ENCODE measurements around the gene TMEM185B. TPM values are rescaled to one million over a fixed set of nuclear protein-coding genes. Genes with fewer than 3 reads are reported as not detected.

The TMEM185B gene
- total RNA-seq, 2 donors from 2014 or later, result 24.0 to 36.0 TPM

DNA sequence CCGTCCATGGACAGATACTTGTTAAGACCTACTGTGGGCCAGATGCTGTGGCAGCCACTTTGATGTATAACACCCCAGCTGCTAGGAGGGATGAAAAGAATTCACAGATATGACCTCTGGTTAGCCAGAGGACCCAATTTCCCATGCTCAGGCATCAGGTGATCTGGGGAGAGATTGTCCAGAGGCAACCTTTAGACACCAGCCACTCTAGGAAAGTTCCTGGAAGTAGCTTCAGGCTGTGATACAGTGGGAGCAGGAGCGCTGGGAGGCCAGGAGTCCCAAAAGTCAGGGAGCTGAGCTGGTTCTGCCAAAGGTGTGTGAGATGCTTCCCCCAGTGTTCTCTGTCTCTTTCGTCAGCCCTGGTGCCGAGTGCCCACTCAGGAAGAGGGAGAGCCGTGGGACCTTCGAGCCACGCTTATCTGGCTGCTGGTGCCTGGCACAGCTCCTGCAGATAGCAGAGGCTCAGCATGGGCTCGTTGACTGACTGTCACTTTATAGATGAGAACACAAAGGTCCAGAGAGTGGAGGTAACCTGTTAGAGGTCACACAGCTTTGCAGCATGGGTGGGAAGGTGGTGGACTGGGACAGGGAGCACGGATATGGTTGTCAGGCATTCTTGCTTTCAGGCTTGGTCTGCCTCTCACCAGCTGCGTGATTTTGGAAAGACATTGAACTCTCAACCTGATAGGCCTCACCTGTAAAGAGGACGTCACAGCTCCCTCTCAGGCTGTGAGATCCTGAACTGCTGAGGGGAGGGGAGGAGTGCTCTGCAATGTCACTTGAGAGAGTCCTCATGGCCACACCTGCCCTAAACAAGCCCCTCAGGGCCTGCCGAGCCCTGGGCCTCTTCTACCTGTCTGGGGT, 21.7 kb upstream of the TMEM185B start:
- TF ChIP-seq, protein P1, sequence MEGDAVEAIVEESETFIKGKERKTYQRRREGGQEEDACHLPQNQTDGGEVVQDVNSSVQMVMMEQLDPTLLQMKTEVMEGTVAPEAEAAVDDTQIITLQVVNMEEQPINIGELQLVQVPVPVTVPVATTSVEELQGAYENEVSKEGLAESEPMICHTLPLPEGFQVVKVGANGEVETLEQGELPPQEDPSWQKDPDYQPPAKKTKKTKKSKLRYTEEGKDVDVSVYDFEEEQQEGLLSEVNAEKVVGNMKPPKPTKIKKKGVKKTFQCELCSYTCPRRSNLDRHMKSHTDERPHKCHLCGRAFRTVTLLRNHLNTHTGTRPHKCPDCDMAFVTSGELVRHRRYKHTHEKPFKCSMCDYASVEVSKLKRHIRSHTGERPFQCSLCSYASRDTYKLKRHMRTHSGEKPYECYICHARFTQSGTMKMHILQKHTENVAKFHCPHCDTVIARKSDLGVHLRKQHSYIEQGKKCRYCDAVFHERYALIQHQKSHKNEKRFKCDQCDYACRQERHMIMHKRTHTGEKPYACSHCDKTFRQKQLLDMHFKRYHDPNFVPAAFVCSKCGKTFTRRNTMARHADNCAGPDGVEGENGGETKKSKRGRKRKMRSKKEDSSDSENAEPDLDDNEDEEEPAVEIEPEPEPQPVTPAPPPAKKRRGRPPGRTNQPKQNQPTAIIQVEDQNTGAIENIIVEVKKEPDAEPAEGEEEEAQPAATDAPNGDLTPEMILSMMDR (IDR thresholded peaks at IDR 0.05), result no peak
- Histone ChIP-seq H3K27me3 (replicated peaks; ENCODE audit: insufficient read depth) (no peaks in the 10 kb centered on the region), H3K4me3 (no peak overlapping the region), H3K4me1 (ENCODE audit: control insufficient read depth in 1 of 2, low read depth in 2 of 2) (peaks cover 0 to 3% of the 10 kb centered on the region in 2 donors), H3K9me3 (no peaks in the 10 kb centered on the region), H3K27ac (no peak overlapping the region), H3K36me3 (no peaks in the 10 kb centered on the region)
- DNase-seq (ENCODE audit: low spot score) (no peak), ATAC-seq (ENCODE audit: insufficient number of reproducible peaks, low FRiP score, low read depth) (no peak)

DNA sequence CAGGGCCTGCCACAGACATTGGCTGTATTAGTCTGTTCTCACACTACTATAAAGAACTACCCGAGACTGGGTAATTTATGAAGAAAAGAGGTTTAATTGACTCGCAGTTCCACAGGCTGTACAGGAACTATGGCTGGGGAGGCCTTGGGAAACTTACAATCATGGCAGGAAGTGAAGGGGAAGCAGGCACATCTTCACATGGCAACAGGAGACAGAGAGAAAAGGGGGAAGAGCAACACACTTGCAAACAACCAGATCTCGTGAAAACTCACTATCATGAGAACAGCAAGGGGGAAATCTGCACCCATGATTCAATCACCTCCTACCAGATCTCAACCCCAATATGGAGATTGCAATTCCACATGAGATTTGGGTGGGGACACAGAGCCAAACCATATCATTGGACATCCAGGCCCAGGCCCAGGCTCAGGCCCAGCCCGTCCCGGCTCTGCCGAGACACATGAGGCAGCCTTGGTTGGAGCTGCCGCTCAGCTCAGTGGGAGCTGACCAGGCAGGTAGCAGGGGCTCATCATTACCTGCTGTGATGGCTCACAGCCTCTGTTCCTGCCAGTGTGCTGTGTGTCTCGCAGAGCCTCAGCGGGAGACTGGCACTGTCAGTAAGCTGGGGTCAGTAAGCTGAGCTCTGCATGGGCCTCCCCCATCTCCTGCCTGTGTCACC, 20.8 kb upstream of the TMEM185B start:
- Histone ChIP-seq H3K36me3 (no peaks in the 10 kb centered on the region), H3K27me3 (replicated peaks; ENCODE audit: insufficient read depth) (no peaks in the 10 kb centered on the region), H3K9me3 (no peaks in the 10 kb centered on the region), H3K27ac (no peak overlapping the region), H3K4me3 (no peak overlapping the region), H3K4me1 (ENCODE audit: control insufficient read depth in 1 of 2, low read depth in 2 of 2) (peaks cover 0 to 12% of the 10 kb centered on the region in 2 donors)
- DNase-seq (ENCODE audit: low spot score), result no peak
- no peak for ATAC-seq (ENCODE audit: insufficient number of reproducible peaks, low FRiP score, low read depth)
- TF ChIP-seq, protein P1 (IDR thresholded peaks at IDR 0.05), result no peak

DNA sequence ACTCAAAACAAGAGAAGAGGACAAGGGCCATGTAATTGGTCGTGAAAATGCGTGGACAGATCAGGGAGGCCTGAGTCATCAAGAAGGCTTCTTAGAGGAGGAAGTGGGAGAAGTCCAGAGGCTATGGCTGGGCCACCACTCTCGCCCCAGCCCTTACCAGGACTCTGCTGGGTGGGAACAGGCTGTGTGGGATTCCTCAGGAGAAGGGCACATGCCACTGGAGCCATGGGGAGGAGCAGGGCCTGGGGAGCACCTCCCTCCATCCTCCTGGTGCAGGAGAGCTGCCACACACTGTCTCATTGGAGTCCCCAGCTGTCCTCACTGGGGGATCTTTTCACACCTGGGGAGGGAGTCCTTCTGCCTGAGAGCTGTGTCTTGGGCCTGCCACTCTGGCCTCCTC, 20.0 kb upstream of the TMEM185B start:
- ATAC-seq (ENCODE audit: insufficient number of reproducible peaks, low FRiP score, low read depth) (no peak), DNase-seq (ENCODE audit: low spot score) (no peak)
- Histone ChIP-seq H3K27me3 (replicated peaks; ENCODE audit: insufficient read depth) (no peaks in the 10 kb centered on the region), H3K9me3 (no peaks in the 10 kb centered on the region), H3K27ac (no peak overlapping the region), H3K36me3 (no peaks in the 10 kb centered on the region), H3K4me3 (no peak overlapping the region), H3K4me1 (ENCODE audit: control insufficient read depth in 1 of 2, low read depth in 2 of 2) (peaks cover 0 to 13% of the 10 kb centered on the region in 2 donors)
- TF ChIP-seq, protein P1 (IDR thresholded peaks at IDR 0.05), result no peak

DNA sequence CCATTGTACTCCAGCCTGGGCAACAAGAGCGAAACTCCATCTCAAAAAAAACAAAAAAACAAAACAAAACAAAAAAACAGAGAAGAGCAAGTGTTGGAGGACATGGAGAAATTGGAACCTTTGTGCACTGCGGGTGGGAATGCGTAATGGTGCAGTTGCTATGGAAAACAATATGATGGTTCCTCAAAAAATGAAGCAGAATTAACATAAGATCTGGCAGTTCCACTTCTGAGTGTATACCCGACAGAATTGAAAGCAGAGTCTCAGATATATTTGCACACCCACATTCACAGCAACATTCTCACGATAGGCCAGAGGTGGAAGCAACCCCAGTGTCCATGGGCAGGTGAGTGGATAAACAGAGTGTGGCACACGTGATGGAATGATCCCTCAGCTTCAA, 18.5 kb upstream of the TMEM185B start:
- H3K4me1 ChIP-seq (ENCODE audit: control insufficient read depth in 1 of 2, low read depth in 2 of 2), result peaks cover 0 to 13% of the 10 kb centered on the region in 2 donors
- H3K4me3 ChIP-seq, result no peak overlapping the region
- H3K27ac ChIP-seq, result no peak overlapping the region
- ATAC-seq (ENCODE audit: insufficient number of reproducible peaks, low FRiP score, low read depth) (no peak), DNase-seq (ENCODE audit: low spot score) (no peak)
- H3K9me3 ChIP-seq, result no peaks in the 10 kb centered on the region
- TF ChIP-seq, protein P1 (IDR thresholded peaks at IDR 0.05), result no peak
- no peaks in the 10 kb centered on the region for H3K36me3 ChIP-seq
- H3K27me3 ChIP-seq (replicated peaks; ENCODE audit: insufficient read depth), result no peaks in the 10 kb centered on the region

DNA sequence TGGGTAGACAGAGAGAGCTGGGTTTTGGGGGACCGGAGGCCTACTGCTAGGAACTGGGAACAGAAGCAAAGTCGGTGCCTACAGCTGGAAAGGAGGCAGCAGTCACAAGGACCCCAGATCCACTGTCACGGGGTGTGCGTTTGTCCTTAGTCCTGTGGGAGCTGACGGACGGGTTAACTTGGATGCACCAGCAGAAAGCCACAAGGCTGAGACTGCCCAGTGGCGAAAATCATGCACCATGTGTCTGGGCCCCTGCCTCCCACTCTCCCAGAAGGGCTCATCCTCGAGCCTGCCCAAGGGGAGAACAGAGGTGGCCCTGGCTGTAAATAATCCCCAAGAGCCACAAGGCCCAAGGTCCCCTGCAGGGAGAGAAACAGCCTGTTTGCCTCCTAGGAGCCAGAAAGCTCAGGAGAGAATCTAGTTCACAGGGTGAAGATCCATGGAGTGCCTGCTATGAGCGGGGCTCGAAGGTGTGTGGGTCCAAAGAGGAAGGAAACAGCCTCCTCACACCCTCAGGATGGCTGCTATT, 17.8 kb upstream of the TMEM185B start:
- no peak overlapping the region for H3K4me3 ChIP-seq
- no peaks in the 10 kb centered on the region for H3K9me3 ChIP-seq
- H3K27ac ChIP-seq, result no peak overlapping the region
- peaks cover 0 to 13% of the 10 kb centered on the region in 2 donors for H3K4me1 ChIP-seq (ENCODE audit: control insufficient read depth in 1 of 2, low read depth in 2 of 2)
- H3K36me3 ChIP-seq, result no peaks in the 10 kb centered on the region
- TF ChIP-seq, protein P1 (IDR thresholded peaks at IDR 0.05), result no peak
- ATAC-seq (ENCODE audit: insufficient number of reproducible peaks, low FRiP score, low read depth) (no peak), DNase-seq (ENCODE audit: low spot score) (no peak)
- H3K27me3 ChIP-seq (replicated peaks; ENCODE audit: insufficient read depth), result no peaks in the 10 kb centered on the region
